NCI-H510A (cell line): Measurements from ENCODE around the gene PTGER3.

Source experiments
- DNase-seq: peaks from one replicate; lab custom pipeline; 2025; lab: John Stamatoyannopoulos, UW

Gene PTGER3

DNA sequence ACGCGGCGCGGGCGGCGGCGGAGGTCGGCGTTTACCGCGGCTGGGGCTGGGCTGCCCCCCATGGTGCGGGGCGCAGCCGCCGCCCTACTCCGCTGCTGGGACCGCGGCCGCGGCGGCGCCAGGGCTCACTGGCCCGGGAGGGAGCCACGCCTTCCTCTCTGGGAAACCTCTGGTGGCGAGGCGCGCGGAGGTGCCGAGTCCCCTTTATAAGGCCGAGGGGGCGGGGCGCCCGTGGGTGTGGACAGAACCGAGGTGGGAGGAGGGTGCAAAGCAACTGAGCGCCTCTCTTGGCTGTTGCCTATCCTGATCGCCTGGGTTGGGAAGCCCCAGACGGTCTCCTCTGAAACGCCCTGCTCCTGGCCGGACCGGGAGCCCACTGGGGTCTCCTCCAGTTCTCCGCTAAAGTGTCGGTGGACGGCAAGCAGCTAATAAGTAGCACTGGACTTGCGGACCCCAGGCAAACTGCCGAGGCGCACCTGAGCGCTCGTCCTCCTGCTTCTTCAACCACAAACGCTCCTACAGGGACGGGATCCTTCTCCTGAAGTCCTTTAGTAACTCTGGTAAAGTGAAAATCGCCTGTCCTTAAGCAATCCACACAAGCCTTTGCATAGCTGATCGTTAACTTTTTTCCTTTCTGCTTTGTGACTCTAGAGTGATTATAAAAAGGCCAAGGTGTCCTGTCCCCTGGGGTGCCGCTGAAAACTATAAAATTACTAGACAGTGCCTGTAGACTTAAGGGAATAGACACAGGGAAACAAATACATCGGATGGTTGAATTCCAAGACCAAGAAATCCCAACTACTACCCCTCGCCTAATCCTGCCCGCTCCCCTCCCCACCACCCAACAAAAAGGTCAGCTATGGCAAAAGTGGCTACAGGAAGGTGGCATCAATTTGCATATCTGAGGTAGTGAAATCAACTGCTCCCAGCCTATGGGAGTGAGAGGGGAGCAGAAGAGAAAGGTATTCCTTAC, at the start of gene PTGER3:
PTGER3 (minus strand) TSS at position 182 of the 973 bp plus-strand sequence. CDS start 239 bp downstream, outside the sequence.
- peak; percentile 93 for DNase-seq

- no peak for DNase-seq
Observed at GRCh38 chr1:71094913-71095312, 47.3 kb upstream of the PTGER3 start.

DNA sequence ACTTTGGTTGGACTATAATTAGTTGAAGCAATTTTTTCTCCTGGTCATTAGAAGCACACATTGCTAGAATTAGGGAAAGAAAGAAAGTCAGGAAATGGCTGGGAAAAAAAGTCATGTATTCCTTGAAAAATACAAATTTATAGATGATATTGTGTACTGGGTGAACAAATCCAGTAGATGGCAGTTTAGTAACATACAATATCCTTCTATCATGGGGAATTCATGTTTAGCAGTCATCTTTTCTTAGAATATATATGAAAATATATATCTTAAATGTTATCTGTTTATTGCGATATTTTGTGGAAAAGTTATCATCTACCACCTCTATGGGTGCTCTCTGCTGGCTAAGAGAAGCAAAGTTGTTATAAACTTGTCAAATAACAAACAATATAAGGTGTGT, 46.3 kb upstream of the PTGER3 start:
- DNase-seq, result no peak

DNA sequence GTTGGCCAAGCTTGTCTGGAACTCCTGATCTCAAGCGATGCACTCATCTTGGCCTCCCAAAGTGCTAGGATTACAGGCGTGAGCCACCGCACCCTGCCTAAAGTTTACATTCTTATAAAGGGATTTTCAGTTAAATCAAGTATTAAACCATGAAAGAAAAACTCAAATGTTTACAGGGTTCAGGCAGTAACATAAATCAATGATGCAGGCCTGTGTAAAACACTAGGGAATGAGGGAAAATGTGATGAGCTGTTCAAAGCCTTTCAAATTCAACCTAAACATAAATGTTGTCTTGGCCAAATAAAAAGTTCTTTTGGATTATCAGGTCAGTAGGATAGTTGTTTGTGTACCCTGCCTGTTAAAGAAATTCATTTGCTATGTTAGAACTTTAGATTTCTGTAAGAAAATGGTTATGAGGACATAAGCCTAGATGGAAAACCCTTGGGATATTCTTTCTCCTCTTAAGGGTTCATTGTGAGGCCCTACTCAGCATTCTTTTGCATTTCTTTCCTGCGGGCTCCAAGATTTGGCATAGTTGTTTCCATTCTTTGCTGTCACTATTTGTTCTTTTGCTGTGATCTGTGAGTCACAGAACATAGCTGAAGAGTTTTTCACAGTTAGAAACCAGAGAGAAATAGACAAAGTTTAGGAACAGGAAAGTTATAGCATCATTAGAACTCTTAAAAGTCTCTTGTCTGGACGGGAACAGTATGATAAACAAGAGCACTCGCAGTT, 42.1 kb upstream of the PTGER3 start:
- no peak for DNase-seq

- no peak for DNase-seq
Observed at GRCh38 chr1:71088645-71089287, 41.1 kb upstream of the PTGER3 start.

GRCh38 chr1:71087713-71088112, 40.1 kb upstream of the PTGER3 start:
- DNase-seq, result no peak

DNA sequence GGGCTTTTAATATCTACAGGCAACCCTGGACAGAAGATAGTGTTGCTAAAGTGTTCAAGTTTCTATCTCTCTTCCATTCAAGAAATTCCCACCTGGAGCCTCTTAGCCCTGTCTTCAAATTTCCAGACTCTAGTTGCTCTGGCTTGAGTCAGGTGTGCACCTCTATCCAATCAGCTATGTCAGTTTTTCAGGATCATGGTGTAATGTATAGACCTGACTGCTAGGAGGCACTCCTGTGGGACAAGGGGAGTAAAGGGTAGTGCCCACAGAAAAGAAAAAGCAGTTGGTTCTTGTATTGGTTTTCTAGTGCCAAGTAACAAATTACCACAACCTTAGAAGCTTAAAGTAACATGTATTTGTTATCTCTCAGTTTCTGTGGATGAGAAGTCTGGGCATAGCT, 39.4 kb upstream of the PTGER3 start:
- DNase-seq, result no peak

- no peak for DNase-seq
Observed at GRCh38 chr1:71086331-71086730, 38.7 kb upstream of the PTGER3 start.

DNA sequence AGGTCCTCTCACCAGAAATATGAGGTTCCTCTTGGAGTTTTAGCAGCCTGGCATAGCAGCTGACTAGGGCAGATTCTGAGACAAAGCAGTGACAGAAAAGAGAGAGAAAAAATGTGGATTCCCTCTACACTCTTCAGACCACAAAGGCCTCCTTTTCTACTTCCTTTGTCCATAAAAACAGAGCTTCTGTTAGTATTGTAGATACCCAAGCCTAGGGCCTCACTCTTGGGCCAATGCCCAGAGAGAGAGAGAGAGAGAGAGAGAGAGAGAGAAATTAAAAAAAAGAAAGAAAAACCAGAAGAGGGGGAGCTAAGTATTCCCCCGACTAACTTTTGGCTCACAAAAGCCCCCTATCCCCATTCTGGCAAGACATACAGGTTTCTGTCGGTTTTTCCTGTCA, 35.7 kb upstream of the PTGER3 start:
- no peak for DNase-seq

DNA sequence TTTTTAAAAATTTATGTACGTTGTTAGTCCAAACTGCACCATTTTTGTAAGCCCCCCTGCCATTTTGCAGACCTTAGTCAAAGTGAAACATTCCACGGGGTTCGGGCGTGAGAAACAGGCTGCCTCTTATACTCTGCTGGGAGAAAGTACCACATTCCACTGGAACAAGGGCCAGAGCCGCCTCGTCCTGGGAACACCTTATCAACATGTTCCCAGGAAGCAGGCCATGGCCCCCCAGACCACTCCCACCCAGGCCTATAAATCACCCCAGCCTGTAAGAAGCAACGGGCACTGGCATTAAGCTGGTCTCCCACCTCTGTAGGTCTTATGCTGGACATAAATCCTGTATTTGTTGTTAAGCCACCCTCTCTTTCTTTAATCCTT, 34.1 kb upstream of the PTGER3 start:
- DNase-seq, result no peak

GRCh38 chr1:71080739-71081696, 33.4 kb upstream of the PTGER3 start, which contains the start of gene ZRANB2:
Gene ZRANB2, minus strand, starts transcription at chr1:71081035. Its CDS starts 40 bp downstream, at chr1:71080995.
- DNase-seq, result peak; percentile 95

GRCh38 chr1:71080230-71080738, 32.7 kb upstream of the PTGER3 start:
- DNase-seq, result no peak

DNA sequence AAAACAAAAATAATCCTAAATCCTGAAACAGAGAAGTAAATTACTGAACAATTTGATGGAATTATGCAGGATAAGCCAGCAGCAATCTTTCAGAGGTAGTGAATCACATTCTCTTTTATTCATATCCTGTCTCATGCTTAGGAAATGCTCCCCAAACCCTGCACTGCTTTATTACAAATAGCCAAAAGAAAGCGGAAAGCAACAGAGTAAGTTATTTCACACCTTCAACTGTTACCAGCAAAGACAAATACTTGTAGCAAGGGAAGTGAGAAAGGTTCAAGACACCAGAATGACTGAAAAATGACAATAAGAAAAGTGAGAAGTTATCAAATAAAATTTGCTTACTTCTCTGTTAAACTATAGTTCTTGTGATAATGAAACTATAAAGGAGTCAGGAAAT, 27.1 kb upstream of the PTGER3 start:
- DNase-seq, result no peak

- no peak for DNase-seq
Observed at GRCh38 chr1:71072273-71072672, 24.7 kb upstream of the PTGER3 start.

GRCh38 chr1:71071720-71072119, 24.1 kb upstream of the PTGER3 start:
- no peak for DNase-seq

DNA sequence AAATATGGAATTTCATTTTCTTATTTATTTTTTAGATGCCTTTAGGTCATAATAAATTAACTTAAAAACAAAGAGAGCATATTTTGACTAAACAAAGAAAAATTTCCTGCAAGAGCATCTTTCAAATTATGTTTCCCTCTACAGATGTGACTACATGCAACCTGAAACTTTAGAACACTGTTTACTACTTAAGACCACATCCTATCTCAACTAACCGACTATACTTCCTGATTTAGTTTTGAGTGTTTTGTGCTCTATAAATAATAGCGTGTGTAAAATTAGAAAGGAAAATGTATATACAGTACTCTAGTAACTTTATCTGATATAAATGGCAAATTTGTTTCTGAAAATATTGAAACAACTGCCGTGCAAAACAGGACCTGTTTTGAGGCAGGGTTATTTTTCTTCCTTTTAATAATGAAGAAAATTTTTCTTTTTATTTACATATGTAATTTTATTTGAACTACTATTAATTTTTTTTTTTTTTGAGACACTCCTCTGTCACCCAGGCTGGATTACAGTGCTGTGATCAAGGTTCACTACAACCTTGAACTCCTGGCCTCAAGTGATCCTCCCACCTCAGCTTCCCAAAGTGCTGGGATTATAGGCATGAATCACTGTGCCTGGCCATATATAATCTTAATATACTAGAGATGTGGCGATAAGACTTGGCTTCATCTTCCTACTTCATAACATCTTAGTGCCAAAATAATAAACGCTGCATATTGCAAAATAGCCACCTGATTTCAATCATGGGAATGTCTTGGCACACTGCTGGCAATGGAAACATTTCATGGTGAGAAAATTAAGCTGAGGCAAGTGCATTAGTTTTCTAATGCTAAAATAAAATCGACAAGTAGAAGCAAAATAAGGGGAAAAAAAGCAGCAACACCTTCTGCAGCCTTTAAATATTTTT, 21.0 kb upstream of the PTGER3 start:
- no peak for DNase-seq

- DNase-seq, result no peak
Observed at GRCh38 chr1:71054791-71055190, 7.2 kb upstream of the PTGER3 start.

DNA sequence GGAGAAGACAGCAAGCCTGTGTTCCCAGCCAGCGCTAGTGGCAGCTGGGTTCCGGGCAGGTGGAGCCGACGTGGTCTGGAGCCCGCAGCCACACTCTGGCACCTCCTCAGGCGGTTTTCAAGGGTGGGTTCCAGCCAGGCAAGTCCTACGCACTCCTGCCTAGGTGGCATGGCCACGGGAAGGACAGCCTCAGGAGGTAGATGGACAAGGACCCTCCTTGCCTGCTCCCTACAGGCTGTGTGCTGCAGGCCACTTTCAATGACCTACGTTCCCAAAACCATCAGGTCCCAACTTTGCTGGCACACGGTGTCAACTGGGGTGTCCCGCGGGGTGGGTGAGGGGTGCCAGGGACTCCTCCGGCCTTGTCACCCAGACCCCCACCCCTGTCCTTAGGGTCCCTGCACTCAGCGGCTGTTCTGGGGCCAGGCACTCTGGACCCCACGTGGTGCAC, 6.7 kb upstream of the PTGER3 start:
- DNase-seq, result no peak

- DNase-seq, result no peak
Observed at GRCh38 chr1:71053758-71054157, 6.1 kb upstream of the PTGER3 start.

GRCh38 chr1:71053146-71053545, 5.5 kb upstream of the PTGER3 start:
- DNase-seq, result no peak
